H1 (cell line): ENCODE results near the gene NRXN2. TPM values are rescaled to one million over a fixed set of nuclear protein-coding genes. Genes with fewer than 3 reads are reported as not detected.

ENCODE experiments used
- BACH1 ChIP-seq: IDR thresholded peaks from 2 replicates; pipeline ENCODE4 v1.6.1; 2012; ENCODE audit warnings: low read length, improper control_type of control experiment
- EP300 ChIP-seq, 2 experiments: IDR thresholded peaks; 1 replicate in 1 of 2; 2 replicates in 1 of 2; pipeline ENCODE4 v1.6.1; 2011 to 2012; ENCODE audit warnings: low read depth in 2 of 2, low read length in 2 of 2, mild to moderate bottlenecking in 2 of 2, borderline replicate concordance in 1 of 2, inconsistent platforms in 1 of 2, moderate library complexity in 1 of 2
- HDAC2 ChIP-seq, 2 experiments: fragments of 300-600 bp in 1 of 2; sonication (generic) in 1 of 2; IDR thresholded peaks; 2 replicates each; pipeline ENCODE4 v1.6.1; 2011 to 2012; ENCODE audit warnings: low read depth in 2 of 2, low read length in 2 of 2, mild to moderate bottlenecking in 2 of 2, moderate library complexity in 2 of 2, borderline replicate concordance in 1 of 2, inconsistent platforms in 1 of 2
- SAP30 ChIP-seq: fragments of 300-600 bp; sonication (generic); IDR thresholded peaks from 2 replicates; pipeline ENCODE4 v1.7.1; 2012; ENCODE audit warnings: low read length, moderate library complexity, mild to moderate bottlenecking, inconsistent platforms; ENCODE audit not compliant: insufficient read depth, insufficient replicate concordance
- polyA plus RNA-seq, 7 experiments: library from polyadenylated mRNA; depleted of rRNA in 3 of 7; stranded (reverse) in 5 of 7; unstranded in 2 of 7; fragments of >200 nt in 5 of 7; fragments of 200-250 nt in 2 of 7; gene quantifications; 1 replicate in 5 of 7; 2 replicates in 1 of 7; 4 replicates in 1 of 7; pipeline versions ENCODE4 v1.2.1 to v1.2.3, GENCODE V29; 2011 to 2013; ENCODE audit warnings: missing spikeins in 2 of 7, mixed read lengths in 2 of 7
- total RNA-seq: library from RNA; stranded (reverse); fragmentation: NEBNext Ultra II Directional; extraction: Animal tissue kit (Norgen Biotek cat#: 25700); gene quantifications from 2 replicates; pipeline ENCODE4 v1.2.1, GENCODE V29; 2021

Gene NRXN2
- total and polyA plus RNA-seq, 2 of the 8 experiments (the other 6 are each of a cell fraction or from before 2014, with no cell fraction given) = 1.3 to 11.5 TPM

- TF ChIP-seq SAP30 = no peak
- TF ChIP-seq HDAC2 (IDR thresholded peaks at IDR 0.05; ENCODE audit: borderline replicate concordance in 1 of 2, low read depth in 2 of 2, low read length in 2 of 2) = no peak
- TF ChIP-seq EP300 (IDR thresholded peaks at IDR 0.05; ENCODE audit: borderline replicate concordance in 1 of 2, low read depth in 2 of 2, low read length in 2 of 2) = no peak
- TF ChIP-seq BACH1 = no peak
These were observed 41.8 kb downstream of the NRXN2 start (continued) for GRCh38 chr11:64681171-64681570.
